GM12878 (cell line): ENCODE results near the gene GPC6. TPM values are rescaled to one million over a fixed set of nuclear protein-coding genes. Genes with fewer than 3 reads are reported as not detected.

Experiments used
- ATAC-seq: fragments of 200-7000 bp; cut with Tn5 transposase; 3 replicates; pipeline ENCODE4 v1.9.1; 2020; ENCODE audit warnings: mild to moderate bottlenecking, moderate library complexity
- BruUV-seq: library from RNA; stranded (reverse); fragments of 400-500 nt; replicated peaks from 2 replicates; lab custom pipeline; 2021; lab: Mats Ljungman, UMichigan
- CTCF ChIA-PET: fragments of 300-600 bp; sonication (Branson Sonifier 250); formaldehyde crosslinking; extraction: SDS; loops from one replicate; lab custom pipeline; 2021; ENCODE audit warnings: inconsistent platforms; lab: Yijun Ruan, JAX
- POLR2A ChIA-PET: fragments of 350-600 bp; formaldehyde crosslinking; extraction: SDS; loops from one replicate; lab custom pipeline; 2021; ENCODE audit warnings: inconsistent platforms; lab: Charles Lee
- RAD21 ChIA-PET: fragments of 300-600 bp; sonication (Branson Sonifier 250); formaldehyde crosslinking; loops from one replicate; lab custom pipeline; 2023; ENCODE audit warnings: antibody characterized with exemption; ENCODE audit not compliant: unreplicated experiment; lab: Charles Lee
- SMC1A ChIA-PET: fragments of 300-600 bp; sonication (Branson Sonifier 250); formaldehyde crosslinking; loops from one replicate; lab custom pipeline; 2023; ENCODE audit not compliant: unreplicated experiment, uncharacterized antibody; lab: Charles Lee
- DNase-seq: peaks from one replicate; pipeline ENCODE4 v3.0.0-alpha.2; 2011; ENCODE audit warnings: low read depth, low spot score
- FAIRE-seq: peaks from 3 replicates; lab custom pipeline; 2011; peaks lifted over from hg19 to GRCh38; lab: Jason Lieb, UNC
- H2AFZ ChIP-seq: 2 replicates; pipeline ENCODE4 v1.6.0; 2011; ENCODE audit warnings: low read depth, low read length, control low read depth; ENCODE audit not compliant: control insufficient read depth
- H3K27ac ChIP-seq: 2 replicates; pipeline ENCODE4 v1.5.1; 2011; ENCODE audit warnings: control low read depth; ENCODE audit not compliant: control insufficient read depth, insufficient read depth
- H3K27me3 ChIP-seq, 2 experiments: replicated peaks in 1 of 2; 2 replicates each; pipeline versions ENCODE4 v1.6.0 to v1.6.1; 2011; ENCODE audit warnings: low read length in 1 of 2; ENCODE audit not compliant: control insufficient read depth in 2 of 2, insufficient read depth in 2 of 2
- H3K36me3 ChIP-seq, 2 experiments: 2 replicates each; pipeline ENCODE4 v1.5.1; 2011; ENCODE audit warnings: low read length in 1 of 2; ENCODE audit not compliant: control insufficient read depth in 2 of 2, insufficient read depth in 2 of 2
- H3K4me1 ChIP-seq: 2 replicates; pipeline ENCODE4 v1.6.1; 2011; ENCODE audit warnings: mild to moderate bottlenecking, low read length, moderate library complexity, mixed read lengths; ENCODE audit not compliant: control insufficient read depth, insufficient read depth
- H3K4me2 ChIP-seq: 2 replicates; pipeline ENCODE4 v1.6.0; 2011; ENCODE audit warnings: control low read depth; ENCODE audit not compliant: control insufficient read depth, insufficient read depth
- H3K4me3 ChIP-seq: fragments of 200-600 bp; sonication (generic); 2 replicates; pipeline ENCODE4 v1.5.1; 2016
- H3K79me2 ChIP-seq: 2 replicates; pipeline ENCODE4 v1.6.0; 2011; ENCODE audit warnings: low read length; ENCODE audit not compliant: control insufficient read depth, insufficient read depth
- H3K9ac ChIP-seq: 2 replicates; pipeline ENCODE4 v1.8.0; 2011; ENCODE audit warnings: low read length, control low read depth, mixed read lengths; ENCODE audit not compliant: control insufficient read depth, insufficient read depth
- H3K9me3 ChIP-seq: replicated peaks from 3 replicates; pipeline ENCODE4 v1.5.1; 2011; ENCODE audit warnings: mild to moderate bottlenecking, low read length; ENCODE audit not compliant: control insufficient read depth, insufficient read depth
- H4K20me1 ChIP-seq: 2 replicates; pipeline ENCODE4 v1.6.0; 2011; ENCODE audit not compliant: control insufficient read depth, insufficient read depth
- CEBPB ChIP-seq, 2 experiments: fragments of 150-350 bp in 1 of 2; IDR thresholded peaks; 2 replicates each; pipeline ENCODE4 v1.6.1; 2012 to 2014; ENCODE audit warnings: low read depth in 2 of 2, low read length in 2 of 2, borderline replicate concordance in 1 of 2, inconsistent platforms in 1 of 2
- CUX1 ChIP-seq: IDR thresholded peaks from 2 replicates; pipeline ENCODE4 v1.6.1; 2012; ENCODE audit warnings: improper control_type of control experiment, low read depth, low read length; ENCODE audit not compliant: insufficient replicate concordance
- GABPA ChIP-seq: IDR thresholded peaks from 2 replicates; pipeline ENCODE4 v1.6.1; 2014; ENCODE audit warnings: antibody characterized with exemption, low read depth, mild to moderate bottlenecking, inconsistent platforms
- IKZF1 ChIP-seq: fragments of 450-650 bp; conservative IDR thresholded peaks from 2 replicates; pipeline ENCODE4 v1.6.1; 2017; ENCODE audit warnings: antibody characterized with exemption, mild to moderate bottlenecking
- MTA2 ChIP-seq: fragments of 450-650 bp; IDR thresholded peaks from 2 replicates; pipeline ENCODE4 v1.6.1; 2016; ENCODE audit warnings: low read depth, mild to moderate bottlenecking, moderate library complexity
- PML ChIP-seq: IDR thresholded peaks from 2 replicates; pipeline ENCODE4 v1.6.1; 2012; ENCODE audit warnings: low read length, inconsistent platforms
- PRDM15 ChIP-seq: fragments of 450-650 bp; formaldehyde crosslinking; IDR thresholded peaks from 2 replicates; pipeline ENCODE4 v1.4.0; 2020; ENCODE audit warnings: mild to moderate bottlenecking, moderate library complexity
- YY1 ChIP-seq: IDR thresholded peaks from 2 replicates; pipeline ENCODE4 v1.6.1; 2011; ENCODE audit warnings: low read depth, mild to moderate bottlenecking, low read length
- ZBTB4 ChIP-seq: fragments of 450-650 bp; formaldehyde crosslinking; IDR thresholded peaks from 2 replicates; pipeline ENCODE4 v1.4.0; 2022; ENCODE audit warnings: mild to moderate bottlenecking, moderate library complexity
- WGBS: methylation state at CpG from one replicate; pipeline ENCODE4 v1.1.6; 2016; ENCODE audit warnings: low lambda C conversion rate; ENCODE audit not compliant: insufficient replicate concordance, insufficient coverage; ENCODE audit errors: missing lambda C conversion rate; 5-methylcytosine and 5-hydroxymethylcytosine counted together
- in situ Hi-C: fragments of 300-500 bp; cut with MboI; formaldehyde crosslinking; loops from 9 replicates; pipeline ENCODE4 v1.14.3; 2018; ENCODE audit warnings: mixed read lengths
- intact Hi-C: fragments of 100-400 bp; cut with micrococcal nuclease; formaldehyde crosslinking; loops from one replicate; pipeline ENCODE4 v1.14.2; 2022; ENCODE audit not compliant: unreplicated experiment
- polyA plus RNA-seq, 11 experiments: library from polyadenylated mRNA; depleted of rRNA in 4 of 11; unstranded in 6 of 11; stranded (reverse) in 5 of 11; fragments of >200 nt; fragmentation: Nextera tagmentation in 4 of 11; fragmentation: Illumina TruSeq in 1 of 11; extraction: Ambion mirVana in 4 of 11; extraction: Trizol in 1 of 11; gene quantifications; 1 replicate in 1 of 11; 2 replicates in 10 of 11; pipeline versions ENCODE4 v1.2.1 to v1.2.3, GENCODE V29; 2011 to 2016; ENCODE audit warnings: inconsistent platforms in 2 of 11, missing spikeins in 2 of 11, low read depth in 1 of 11
- total RNA-seq, 4 experiments: library from RNA; depleted of rRNA in 3 of 4; stranded (reverse); fragments of >200 nt in 3 of 4; fragmentation: Illumina TruSeq in 1 of 4; extraction: Trizol in 1 of 4; gene quantifications; 2 replicates each; pipeline versions ENCODE4 v1.2.1 to v1.2.3, GENCODE V29; 2013 to 2021

Gene GPC6
- total and polyA plus RNA-seq, 10 of the 15 experiments (the other 5 are each of a cell fraction or from before 2014, with no cell fraction given): 0.03 to 0.04 (median 0.03) TPM; not detected in 7

GRCh38 chr13:93227878-93228642, 1.5 kb downstream of the GPC6 start:
- intact Hi-C loops: no loop called here
- in situ Hi-C loops: no loop called here
- ChIA-PET CTCF (no interaction called here), POLR2A (no interaction called here), RAD21 (no interaction called here), SMC1A (no interaction called here)
- DNase-seq: no peak
- no peak overlapping the region for H2AFZ ChIP-seq
- no peaks in the 10 kb centered on the region for H3K27me3 ChIP-seq
- no peak for FAIRE-seq
- 36% methylated on average over 47 of the region's 62 CpGs for WGBS
- no peaks in the 10 kb centered on the region for H4K20me1 ChIP-seq
- H3K9me3 ChIP-seq: no peaks in the 10 kb centered on the region; the same call in 2 of the 3 replicates
- no peak for ATAC-seq
- H3K4me3 ChIP-seq: no peak overlapping the region
- H3K4me2 ChIP-seq: no peak overlapping the region
- H3K79me2 ChIP-seq: no peaks in the 10 kb centered on the region
- no peak overlapping the region for H3K27ac ChIP-seq
- no peaks in the 10 kb centered on the region for H3K36me3 ChIP-seq
- H3K9ac ChIP-seq: no peak overlapping the region
- BruUV-seq: no TSS peak
- H3K4me1 ChIP-seq: no peaks in the 10 kb centered on the region
- TF ChIP-seq ZBTB4 (CRISPR knock-in tag) (no peak), YY1 (no peak), GABPA (no peak), CUX1 (no peak), PML (no peak), IKZF1 (no peak), PRDM15 (no peak), MTA2 (no peak), CEBPB (IDR thresholded peaks at IDR 0.05; ENCODE audit: borderline replicate concordance in 1 of 2, low read depth in 2 of 2, low read length in 2 of 2) (no peak)
